ENCODE data around the gene UNC119B. TPM values are rescaled to one million over a fixed set of nuclear protein-coding genes. Genes with fewer than 3 reads are reported as not detected.
"Not testable (repeated sequence)": the region's sequence is repeated elsewhere in the genome, so short reads cannot be mapped to it uniquely, and the experiment has no call there.

UNC119B gene
- total RNA-seq, 6 donors from 2014 or later = 18.8 to 28.7 (median 22.8) TPM

DNA sequence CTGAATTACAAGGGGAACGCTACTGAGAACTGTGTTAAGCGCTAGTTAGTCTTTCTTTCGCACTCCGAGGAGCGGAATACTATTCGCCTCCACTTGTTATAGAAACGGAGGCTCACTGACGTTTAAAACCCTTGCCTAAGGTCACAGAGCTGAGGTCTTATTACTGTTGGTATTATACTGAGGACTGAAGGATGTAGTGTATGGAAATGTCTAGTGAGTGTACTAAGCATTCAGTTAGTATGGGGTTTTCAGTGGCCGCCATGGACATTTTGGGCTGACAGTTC, 16.2 kb downstream of the UNC119B start:
- TF ChIP-seq POLR2AphosphoS5 (IDR thresholded peaks at IDR 0.05) (no peak), POLR2A (IDR thresholded peaks at IDR 0.05) (no peak), EP300 (IDR thresholded peaks at IDR 0.05) (no peak)
- TF ChIP-seq, protein P1, sequence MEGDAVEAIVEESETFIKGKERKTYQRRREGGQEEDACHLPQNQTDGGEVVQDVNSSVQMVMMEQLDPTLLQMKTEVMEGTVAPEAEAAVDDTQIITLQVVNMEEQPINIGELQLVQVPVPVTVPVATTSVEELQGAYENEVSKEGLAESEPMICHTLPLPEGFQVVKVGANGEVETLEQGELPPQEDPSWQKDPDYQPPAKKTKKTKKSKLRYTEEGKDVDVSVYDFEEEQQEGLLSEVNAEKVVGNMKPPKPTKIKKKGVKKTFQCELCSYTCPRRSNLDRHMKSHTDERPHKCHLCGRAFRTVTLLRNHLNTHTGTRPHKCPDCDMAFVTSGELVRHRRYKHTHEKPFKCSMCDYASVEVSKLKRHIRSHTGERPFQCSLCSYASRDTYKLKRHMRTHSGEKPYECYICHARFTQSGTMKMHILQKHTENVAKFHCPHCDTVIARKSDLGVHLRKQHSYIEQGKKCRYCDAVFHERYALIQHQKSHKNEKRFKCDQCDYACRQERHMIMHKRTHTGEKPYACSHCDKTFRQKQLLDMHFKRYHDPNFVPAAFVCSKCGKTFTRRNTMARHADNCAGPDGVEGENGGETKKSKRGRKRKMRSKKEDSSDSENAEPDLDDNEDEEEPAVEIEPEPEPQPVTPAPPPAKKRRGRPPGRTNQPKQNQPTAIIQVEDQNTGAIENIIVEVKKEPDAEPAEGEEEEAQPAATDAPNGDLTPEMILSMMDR (IDR thresholded peaks at IDR 0.05) = no peak
- H3K27ac ChIP-seq = peak overlapping the region in 3 of 4 donors; percentile 82 to 86 (median 85)
- no peaks in the 10 kb centered on the region for H3K27me3 ChIP-seq
- WGBS, 2 donors = 89% methylated on average over 9 of the region's 9 CpGs
- no peaks in the 10 kb centered on the region for H3K9me3 ChIP-seq
- H3K4me1 ChIP-seq = peaks cover 16 to 29% (median 25%) of the 10 kb centered on the region in 4 donors
- peak overlapping the region in 3 of 4 donors; percentile 71 to 83 (median 76) for H3K4me3 ChIP-seq
- peaks cover 2 to 50% (median 19%) of the 10 kb centered on the region in 4 donors for H3K36me3 ChIP-seq
- no peak for ATAC-seq (ENCODE audit: low FRiP score in 2 of 2)
- DNase-seq = no peak

DNA sequence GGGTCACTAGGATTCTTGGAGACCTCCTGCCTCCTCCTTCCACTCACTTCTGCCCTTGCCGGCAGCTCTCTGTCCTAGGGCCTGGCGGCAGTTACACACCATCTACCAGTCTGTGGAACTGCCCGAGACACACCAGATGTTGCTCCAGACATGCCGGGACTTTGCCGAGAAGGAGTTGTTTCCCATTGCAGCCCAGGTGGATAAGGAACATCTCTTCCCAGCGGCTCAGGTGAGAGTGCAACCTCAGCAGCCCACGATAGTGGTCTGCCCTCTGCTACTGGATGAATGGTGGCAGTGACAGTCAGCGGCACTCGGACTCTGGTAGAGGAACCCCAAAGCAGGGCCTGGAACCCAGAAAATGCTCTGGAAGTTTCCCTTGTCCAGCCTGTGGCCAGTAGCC, 16.7 kb downstream of the UNC119B start:
- WGBS, 2 donors = 94 to 96% methylated on average over 5 to 9 of the region's 9 CpGs
- Histone ChIP-seq H3K27ac (no peak overlapping the region), H3K27me3 (no peaks in the 10 kb centered on the region), H3K9me3 (no peaks in the 10 kb centered on the region), H3K4me3 (no peak overlapping the region), H3K4me1 (peaks cover 16 to 29% (median 25%) of the 10 kb centered on the region in 4 donors), H3K36me3 (peaks cover 0 to 44% (median 17%) of the 10 kb centered on the region in 4 donors)
- no peak for ATAC-seq (ENCODE audit: low FRiP score in 2 of 2)
- TF ChIP-seq, protein P1 (IDR thresholded peaks at IDR 0.05) = no peak
- TF ChIP-seq EP300 (IDR thresholded peaks at IDR 0.05) = no peak
- no peak for DNase-seq

DNA sequence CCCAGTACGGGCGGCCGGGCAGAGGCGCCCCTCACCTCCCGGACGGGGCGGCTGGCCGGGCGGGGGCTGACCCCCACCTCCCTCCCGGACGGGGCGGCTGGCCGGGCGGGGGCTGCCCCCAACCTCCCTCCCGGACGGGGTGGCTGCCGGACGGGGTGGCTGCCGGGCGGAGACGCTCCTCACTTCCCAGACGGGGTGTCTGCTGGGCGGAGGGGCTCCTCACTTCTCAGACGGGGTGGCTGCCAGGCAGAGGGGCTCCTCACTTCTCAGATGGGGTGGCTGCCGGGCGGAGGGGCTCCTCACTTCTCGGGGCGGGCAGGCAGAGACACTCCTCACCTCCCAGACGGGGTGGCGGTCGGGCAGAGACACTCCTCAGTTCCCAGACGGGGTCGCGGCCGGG, 21.9 kb downstream of the UNC119B start:
- DNase-seq = peak in 1 of 2 donors; percentile 62
- 94 to 100% methylated on average over 13 to 30 of the region's 35 CpGs for WGBS, 2 donors
- H3K36me3 ChIP-seq = peaks cover 0 to 39% (median 21%) of the 10 kb centered on the region in 4 donors
- not testable (repeated sequence) for H3K4me3 ChIP-seq; H3K9me3 ChIP-seq; H3K27ac ChIP-seq; H3K27me3 ChIP-seq; ATAC-seq (ENCODE audit: low FRiP score in 2 of 2); H3K4me1 ChIP-seq

DNA sequence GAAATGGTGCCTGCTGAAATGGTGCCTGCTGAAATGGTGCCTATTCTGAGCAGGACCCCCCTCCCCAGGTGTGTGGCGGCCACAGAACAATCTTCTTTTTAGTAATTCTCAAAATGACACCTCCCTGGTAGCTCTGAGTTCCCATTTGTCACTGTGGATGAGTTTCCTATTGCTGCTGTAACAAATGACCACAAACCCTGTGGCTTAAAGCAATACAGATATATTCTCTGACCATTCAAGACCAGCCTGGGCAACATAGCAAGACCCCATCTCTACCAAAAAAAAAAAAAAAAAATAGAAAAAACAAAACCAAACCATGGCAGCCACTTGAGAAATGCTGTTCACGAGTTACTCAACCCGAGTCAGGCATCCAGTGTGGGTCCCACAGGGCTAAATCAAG, 23.3 kb downstream of the UNC119B start:
- Histone ChIP-seq H3K4me1 (no peaks in the 10 kb centered on the region), H3K27ac (no peak overlapping the region), H3K27me3 (no peaks in the 10 kb centered on the region), H3K4me3 (no peak overlapping the region), H3K9me3 (no peaks in the 10 kb centered on the region), H3K36me3 (peaks cover 0 to 40% (median 23%) of the 10 kb centered on the region in 4 donors)
- no peak for DNase-seq
- 89 to 91% methylated on average over 3 of the region's 3 CpGs for WGBS, 2 donors
- no peak for ATAC-seq (ENCODE audit: low FRiP score in 2 of 2)
- TF ChIP-seq EP300 (IDR thresholded peaks at IDR 0.05) (no peak), POLR2A (IDR thresholded peaks at IDR 0.05) (no peak), POLR2AphosphoS5 (IDR thresholded peaks at IDR 0.05) (no peak)
- TF ChIP-seq, protein P1 (IDR thresholded peaks at IDR 0.05) = no peak

DNA sequence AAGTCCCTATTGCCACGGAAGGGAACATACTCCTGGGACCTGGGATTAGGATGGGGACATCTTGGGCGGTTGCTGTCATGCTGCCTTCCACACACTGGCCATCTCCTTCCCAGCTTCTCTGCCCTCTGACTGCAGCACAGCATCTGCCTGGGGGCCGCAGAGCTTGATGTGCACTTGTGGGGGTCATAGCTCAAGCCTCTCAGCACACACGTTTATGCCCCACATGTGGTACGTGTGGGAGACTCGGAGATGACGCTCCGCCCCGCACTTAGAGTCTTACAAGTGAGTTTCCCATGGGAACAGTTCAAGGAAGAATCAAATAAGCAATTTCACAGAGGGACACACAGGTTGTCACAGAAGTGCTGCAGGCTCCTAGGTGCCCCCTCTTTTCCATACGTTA, 24.0 kb downstream of the UNC119B start:
- no peak for TF ChIP-seq EP300 (IDR thresholded peaks at IDR 0.05)
- WGBS, 2 donors = 96% methylated on average over 10 of the region's 10 CpGs
- H3K27ac ChIP-seq = no peak overlapping the region
- H3K36me3 ChIP-seq = peaks cover 0 to 44% (median 26%) of the 10 kb centered on the region in 4 donors
- DNase-seq (no peak), ATAC-seq (ENCODE audit: low FRiP score in 2 of 2) (no peak)
- H3K27me3 ChIP-seq = no peaks in the 10 kb centered on the region
- no peaks in the 10 kb centered on the region for H3K4me1 ChIP-seq
- no peaks in the 10 kb centered on the region for H3K9me3 ChIP-seq
- no peak overlapping the region for H3K4me3 ChIP-seq

DNA sequence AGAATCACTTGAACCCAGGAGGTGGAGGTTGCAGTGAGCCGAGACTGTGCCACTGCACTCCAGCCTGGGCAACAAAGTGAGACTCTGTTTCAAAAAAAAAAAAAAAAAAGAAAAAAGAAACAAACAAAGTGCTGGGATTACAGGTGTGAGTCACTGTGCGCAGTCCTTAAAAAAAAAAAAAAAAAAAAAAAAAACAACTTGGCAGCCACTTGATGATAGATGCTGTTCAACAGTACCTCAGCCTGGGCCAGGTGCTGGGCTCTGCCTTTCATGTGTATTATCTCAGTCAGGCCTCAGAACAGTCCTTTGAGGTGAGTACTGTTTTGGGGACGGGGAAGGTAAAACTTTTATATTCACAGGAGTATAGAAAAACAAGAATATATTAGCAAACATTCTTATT, 24.9 kb downstream of the UNC119B start:
- no peak for DNase-seq
- no peaks in the 10 kb centered on the region for H3K9me3 ChIP-seq
- WGBS, 2 donors = 87 to 96% methylated on average over 3 of the region's 3 CpGs

More for the DNA sequence above, 24.9 kb downstream of the UNC119B start:
- TF ChIP-seq, protein P1 (IDR thresholded peaks at IDR 0.05) = no peak
- TF ChIP-seq POLR2A (IDR thresholded peaks at IDR 0.05) (no peak), POLR2AphosphoS5 (IDR thresholded peaks at IDR 0.05) (no peak), EP300 (IDR thresholded peaks at IDR 0.05) (no peak)
- H3K4me3 ChIP-seq = no peak overlapping the region
- no peak overlapping the region for H3K27ac ChIP-seq
- H3K36me3 ChIP-seq = peaks cover 0 to 43% (median 27%) of the 10 kb centered on the region in 4 donors
- H3K4me1 ChIP-seq = no peaks in the 10 kb centered on the region
- no peak for ATAC-seq (ENCODE audit: low FRiP score in 2 of 2)
- H3K27me3 ChIP-seq = no peaks in the 10 kb centered on the region

All from upper lobe of left lung (tissue), 6 donors.